ENCODE results near the gene PLD1. TPM values are rescaled to one million over a fixed set of nuclear protein-coding genes. Genes with fewer than 3 reads are reported as not detected.
A peak's percentile ranks its signal among the peaks of the same experiment; 100 is the strongest.
"Not testable (repeated sequence)": the region's sequence is repeated elsewhere in the genome, so short reads cannot be mapped to it uniquely, and the experiment has no call there.

The PLD1 gene
- total RNA-seq, 1 donor from 2014 or later, result 81.0 TPM

GRCh38 chr3:171821044-171821443 lies 10.8 kb upstream of the PLD1 start:
- no peak for DNase-seq (ENCODE audit: low read depth, low spot score)

DNA sequence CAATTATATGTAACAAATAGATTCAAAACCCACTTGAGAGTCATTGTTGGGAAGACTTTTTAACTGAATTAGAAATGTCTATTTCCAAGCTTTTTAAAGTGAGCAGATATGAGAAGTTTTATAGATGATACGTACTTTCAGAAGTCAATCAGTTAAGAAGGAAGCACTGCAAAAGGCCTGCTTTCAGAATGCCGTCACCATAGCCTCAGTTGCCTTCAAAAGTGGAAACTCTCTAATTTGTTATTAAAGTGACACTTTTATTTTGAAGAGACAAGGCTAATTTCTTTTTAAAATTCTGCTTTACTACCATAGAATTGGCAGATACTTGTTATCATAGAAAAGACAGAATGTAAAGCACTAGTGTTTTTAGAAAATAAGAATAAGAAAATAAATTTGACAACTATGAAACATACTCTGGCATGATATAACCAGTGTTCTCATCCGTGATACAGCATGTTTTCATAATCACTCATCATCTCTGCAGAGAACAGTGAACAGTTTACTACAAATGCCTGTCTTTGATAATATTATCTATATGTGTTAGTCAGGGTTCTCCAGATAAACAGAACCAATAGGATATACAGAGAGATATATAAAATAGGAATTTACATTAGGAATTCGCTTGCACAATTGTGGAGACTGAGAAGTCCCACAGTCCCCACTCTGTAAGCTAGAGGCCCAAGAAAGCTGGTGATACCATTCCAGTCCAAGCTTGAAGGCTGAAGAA lies 7.0 kb upstream of the PLD1 start:
- no peak for DNase-seq (ENCODE audit: low read depth, low spot score)

DNA sequence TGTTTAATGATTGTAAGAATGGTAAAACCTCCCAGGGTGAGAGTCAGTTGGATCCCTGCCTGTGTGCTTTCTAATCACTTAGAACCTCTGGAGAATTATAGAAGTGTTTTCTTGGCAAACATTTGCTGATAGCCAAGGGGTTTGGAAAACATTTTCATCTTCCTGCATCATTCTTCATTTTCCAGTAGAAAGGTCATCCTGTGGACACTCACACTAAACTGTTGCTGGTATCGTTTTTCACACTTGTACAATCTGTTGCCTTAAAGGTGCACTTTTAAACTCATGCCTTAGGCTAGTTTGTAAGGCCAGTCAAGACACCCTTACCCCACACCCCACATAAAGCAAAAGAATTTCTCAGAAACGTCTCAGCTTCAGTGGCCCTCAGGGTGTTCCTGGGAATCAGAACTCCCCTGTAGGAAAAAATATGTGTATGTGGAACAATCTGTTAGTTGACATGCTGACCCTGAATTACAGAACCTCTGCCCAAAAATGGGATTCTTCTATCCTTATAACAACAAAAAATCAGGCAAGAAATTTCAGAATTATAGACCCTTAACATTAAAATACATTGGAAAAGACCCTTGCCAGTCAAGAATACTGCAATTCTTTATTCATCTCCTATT lies 5.8 kb upstream of the PLD1 start:
- DNase-seq (ENCODE audit: low read depth, low spot score), result no peak

GRCh38 chr3:171814662-171815061 lies 4.4 kb upstream of the PLD1 start:
- not testable (repeated sequence) for DNase-seq (ENCODE audit: low read depth, low spot score)

GRCh38 chr3:171813897-171814460 lies 3.7 kb upstream of the PLD1 start:
- DNase-seq (ENCODE audit: low read depth, low spot score), result no peak

DNA sequence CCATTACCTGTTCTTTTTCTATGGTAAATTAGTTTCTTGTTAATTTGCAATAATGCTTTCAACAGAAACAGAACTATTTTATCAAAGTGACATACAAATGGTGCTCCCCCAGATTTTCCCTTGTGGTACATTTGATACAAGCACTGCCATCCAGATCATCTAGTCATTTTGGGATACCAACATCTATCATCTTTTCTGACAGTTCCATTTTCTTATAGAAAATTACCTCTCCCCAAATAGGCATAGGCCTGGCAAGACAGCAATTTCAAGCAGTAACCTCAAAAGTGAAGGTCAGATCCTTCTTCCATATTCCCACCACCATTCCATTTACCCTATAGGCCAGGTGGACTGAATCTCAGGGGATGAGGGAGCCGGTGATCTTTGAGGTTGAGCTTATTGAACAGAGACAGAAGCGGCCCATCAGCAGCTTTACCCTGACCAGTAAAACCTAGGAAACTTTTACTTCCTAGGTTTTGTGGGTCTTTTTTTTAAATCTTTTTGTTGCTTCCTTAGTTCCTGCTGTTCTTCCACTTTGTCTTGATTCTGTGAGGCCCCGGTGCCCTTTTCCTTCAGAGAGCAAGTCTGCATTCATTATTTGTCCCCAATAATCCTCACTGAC lies 3.1 kb upstream of the PLD1 start:
- no peak for DNase-seq (ENCODE audit: low read depth, low spot score)

GRCh38 chr3:171812811-171813210 lies 2.5 kb upstream of the PLD1 start:
- DNase-seq (ENCODE audit: low read depth, low spot score), result no peak

GRCh38 chr3:171811913-171812335 lies 1.6 kb upstream of the PLD1 start:
- DNase-seq (ENCODE audit: low read depth, low spot score), result no peak

- no peak for DNase-seq (ENCODE audit: low read depth, low spot score)
Measured at GRCh38 chr3:171811295-171811912, 1.1 kb upstream of the PLD1 start.

- no peak for DNase-seq (ENCODE audit: low read depth, low spot score)
Measured at GRCh38 chr3:171810629-171811294, 479 bp upstream of the PLD1 start.

DNA sequence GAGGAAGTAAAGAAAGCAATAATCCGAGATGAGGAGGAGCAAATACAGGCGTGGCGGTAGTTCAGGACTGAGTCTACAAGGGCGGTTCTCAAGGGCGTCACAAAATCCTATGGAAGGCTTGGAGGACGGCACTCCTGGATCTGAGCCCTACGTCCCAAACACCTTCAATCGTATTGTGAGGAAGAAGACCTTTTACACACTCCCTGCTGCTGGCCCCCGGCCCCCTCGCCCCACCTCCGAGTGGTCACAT lies 747 bp downstream of the PLD1 start:
- no peak for DNase-seq (ENCODE audit: low read depth, low spot score)

- DNase-seq (ENCODE audit: low read depth, low spot score), result no peak
Measured at GRCh38 chr3:171807806-171808205, 2.5 kb downstream of the PLD1 start.

- no peak for DNase-seq (ENCODE audit: low read depth, low spot score)
Measured at GRCh38 chr3:171807129-171807675, 3.1 kb downstream of the PLD1 start.

- peak; percentile 78 for DNase-seq (ENCODE audit: low read depth, low spot score)
Measured at GRCh38 chr3:171806200-171807128, 3.8 kb downstream of the PLD1 start.

DNA sequence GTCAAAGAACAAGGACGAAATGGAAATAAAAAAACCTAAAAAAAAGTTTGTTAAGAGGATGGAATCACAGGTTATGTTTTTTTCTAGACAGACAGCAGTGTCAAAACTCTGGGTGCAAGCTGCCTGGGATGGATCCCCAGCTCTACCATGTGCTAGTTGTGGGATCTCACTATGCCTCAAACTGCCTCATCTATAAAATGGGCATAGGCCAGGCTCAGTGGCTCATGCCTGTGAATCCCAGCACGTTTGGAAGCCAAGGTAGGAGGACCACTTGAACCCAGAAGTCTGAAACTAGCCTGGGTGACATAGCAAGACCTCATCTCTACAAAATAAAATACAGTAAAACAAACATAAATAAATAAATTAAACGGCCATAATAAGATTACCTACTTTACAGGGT lies 4.6 kb downstream of the PLD1 start:
- DNase-seq (ENCODE audit: low read depth, low spot score), result no peak

DNA sequence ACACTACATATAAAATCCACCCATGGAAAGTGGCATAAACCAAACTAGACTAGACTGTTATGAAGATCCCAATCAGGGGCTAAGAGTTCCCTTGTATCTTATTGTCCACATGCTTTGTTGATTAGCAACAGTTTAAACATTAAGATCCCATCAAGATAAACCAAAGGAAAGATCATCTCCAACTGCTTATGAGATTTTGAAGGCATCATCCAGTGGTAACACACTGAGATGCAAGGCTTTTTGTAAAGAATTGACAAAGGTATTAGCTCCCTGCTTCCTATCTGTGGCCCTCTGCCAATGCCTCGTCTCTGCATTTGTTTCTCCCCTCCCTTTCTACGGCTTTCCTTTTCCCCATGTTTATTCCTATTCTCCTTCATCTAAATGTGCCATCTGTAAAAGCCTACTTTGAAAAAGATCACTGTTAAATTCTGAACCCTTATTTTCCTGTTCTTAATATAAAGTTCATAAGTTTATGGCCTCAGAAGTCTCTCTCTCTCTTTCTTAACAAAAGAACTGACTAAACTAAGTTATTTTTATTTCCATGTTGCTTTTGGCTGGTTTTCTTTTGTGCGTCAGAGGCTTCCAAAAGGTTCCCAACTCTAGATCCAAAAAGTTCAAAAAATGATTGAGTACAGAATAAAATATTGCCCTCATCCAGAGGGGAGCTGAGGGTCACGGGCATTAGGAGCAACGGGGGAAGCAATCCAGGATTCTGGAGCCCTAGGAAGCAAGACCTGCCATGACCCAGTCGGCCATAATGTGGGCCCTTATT lies 5.5 kb downstream of the PLD1 start:
- no peak for DNase-seq (ENCODE audit: low read depth, low spot score)

GRCh38 chr3:171803044-171803443 lies 7.2 kb downstream of the PLD1 start:
- no peak for DNase-seq (ENCODE audit: low read depth, low spot score)

- DNase-seq (ENCODE audit: low read depth, low spot score), result no peak
Measured at GRCh38 chr3:171802590-171802956, 7.7 kb downstream of the PLD1 start.

- peak; percentile 89 for DNase-seq (ENCODE audit: low read depth, low spot score)
Measured at GRCh38 chr3:171801738-171802589, 8.3 kb downstream of the PLD1 start.

All from pulmonary artery endothelial cell (primary cell).